Measurements from ENCODE around the gene KRT83.

GRCh38 chr12:52316290-52316689 is 4.9 kb downstream of the KRT83 start:
- no peak for TF ChIP-seq CTCF (IDR thresholded peaks at IDR 0.05; ENCODE audit: low read depth, low read length, poor library complexity, severe bottlenecking)
- TF ChIP-seq EZH2phosphoT487 (IDR thresholded peaks at IDR 0.05; ENCODE audit: borderline replicate concordance, low read length) = no peak

All from DOHH2 (cell line).